KOPT-K1 (cell line): ENCODE results near the gene CELSR1.

Source experiments
- H3K27ac ChIP-seq: fragments of 200-600 bp; sonication (generic); 2 replicates; pipeline ENCODE4 v1.5.1; 2016; ENCODE audit warnings: antibody characterized with exemption, mild to moderate bottlenecking, low read depth, low read length; ENCODE audit not compliant: poor library complexity, severe bottlenecking
- H3K36me3 ChIP-seq: fragments of 200-600 bp; sonication (generic); 2 replicates; pipeline ENCODE4 v1.5.1; 2017; ENCODE audit warnings: antibody characterized with exemption, mild to moderate bottlenecking, low read length, moderate library complexity; ENCODE audit not compliant: insufficient read depth
- H3K9me3 ChIP-seq: fragments of 200-600 bp; sonication (generic); 2 replicates; pipeline ENCODE4 v1.5.1; 2017; ENCODE audit warnings: antibody characterized with exemption, low read length, mild to moderate bottlenecking; ENCODE audit not compliant: insufficient read depth, poor library complexity, severe bottlenecking

The CELSR1 gene

DNA sequence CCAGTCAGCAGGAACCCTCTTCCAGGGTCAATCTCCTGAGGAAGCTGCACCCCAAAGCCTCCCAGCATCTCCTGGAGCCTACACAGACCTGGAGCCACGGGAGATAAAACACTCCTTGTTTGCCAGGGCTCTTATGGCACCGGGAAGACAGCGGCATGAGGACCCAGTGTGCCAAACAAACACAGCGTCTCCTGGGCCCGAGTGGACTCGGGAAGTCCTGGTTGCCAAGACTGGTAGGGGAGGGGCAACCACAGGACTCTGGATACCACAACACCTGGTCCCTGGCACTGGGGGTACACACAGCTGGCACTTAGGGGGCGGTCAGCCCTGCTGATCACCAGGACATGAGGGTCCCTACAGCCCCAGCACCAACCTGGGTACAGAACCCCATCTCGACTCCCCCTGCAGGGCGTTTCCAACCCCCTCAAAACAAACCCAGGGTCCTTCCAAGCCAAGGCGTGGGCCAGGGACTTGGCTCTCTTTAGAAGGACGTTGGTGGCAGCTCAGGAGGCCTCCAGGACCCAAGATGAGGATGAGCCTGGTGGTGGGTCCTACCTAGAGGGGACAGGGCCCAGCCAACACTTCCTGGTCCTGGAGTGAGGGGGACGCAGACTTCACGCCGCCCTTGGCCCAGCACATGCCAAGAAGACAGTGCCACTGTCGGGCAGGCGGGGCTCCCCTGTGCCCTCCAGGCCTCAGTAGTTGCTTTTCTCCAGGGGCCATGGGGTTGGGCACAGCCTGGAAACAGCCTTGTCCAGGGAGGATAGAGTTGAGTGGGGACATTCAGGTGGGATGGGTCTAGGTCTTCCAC lies 85.0 kb downstream of the CELSR1 start:
- H3K36me3 ChIP-seq, result no peaks in the 10 kb centered on the region
- H3K27ac ChIP-seq, result no peak overlapping the region
- H3K9me3 ChIP-seq, result no peaks in the 10 kb centered on the region

DNA sequence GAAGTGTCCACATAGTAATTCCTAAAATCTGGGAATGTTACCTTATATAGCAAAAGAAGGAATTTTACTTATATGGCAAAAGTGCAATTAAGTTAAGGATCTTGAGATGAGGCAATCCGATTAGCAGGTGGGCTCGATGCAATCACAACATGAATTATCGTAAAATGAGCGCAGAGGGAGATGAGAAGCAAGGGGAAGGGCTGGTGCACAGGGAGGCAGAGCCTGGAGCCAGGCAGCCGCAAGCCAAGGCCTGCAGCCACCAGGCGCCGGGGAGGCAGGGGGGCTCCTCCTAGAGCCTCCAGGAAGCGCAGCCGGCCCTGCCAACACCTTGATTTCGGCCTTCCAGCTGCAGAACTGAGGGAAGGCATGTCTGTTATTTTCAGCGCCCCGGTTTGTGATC lies 85.7 kb downstream of the CELSR1 start:
- Histone ChIP-seq H3K9me3 (no peaks in the 10 kb centered on the region), H3K36me3 (no peaks in the 10 kb centered on the region), H3K27ac (no peak overlapping the region)

DNA sequence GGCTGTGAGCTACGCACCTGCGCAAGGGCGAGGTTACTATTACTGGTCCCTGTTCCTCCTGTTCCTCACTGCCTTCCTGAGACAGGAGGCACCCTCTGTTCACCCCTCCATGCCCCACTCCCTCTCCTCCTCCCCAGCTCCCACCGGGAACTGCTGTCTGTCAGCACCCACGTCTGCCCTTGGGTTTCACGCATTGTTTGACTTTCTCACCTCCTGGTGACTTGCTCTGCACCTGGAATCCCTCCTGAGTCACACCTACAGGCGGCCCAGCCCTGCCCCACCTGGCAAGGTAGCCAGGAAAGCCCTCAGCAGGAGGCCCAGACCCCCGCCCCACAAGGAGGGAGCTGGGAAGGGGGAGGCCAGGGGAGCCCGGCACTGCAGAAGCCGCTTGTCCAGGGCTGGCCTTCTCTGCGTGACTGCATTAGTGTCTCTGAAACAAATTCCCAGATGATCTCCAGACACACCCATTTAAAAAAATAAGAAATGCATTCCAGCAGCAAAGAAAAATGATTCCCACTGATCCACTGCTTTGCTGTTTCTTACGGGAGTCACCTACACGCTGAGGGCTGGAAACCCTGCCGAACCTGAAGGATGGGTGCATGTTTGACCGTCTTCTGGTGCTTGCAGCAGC lies 86.4 kb downstream of the CELSR1 start:
- Histone ChIP-seq H3K36me3 (no peaks in the 10 kb centered on the region), H3K27ac (no peak overlapping the region), H3K9me3 (no peaks in the 10 kb centered on the region)

DNA sequence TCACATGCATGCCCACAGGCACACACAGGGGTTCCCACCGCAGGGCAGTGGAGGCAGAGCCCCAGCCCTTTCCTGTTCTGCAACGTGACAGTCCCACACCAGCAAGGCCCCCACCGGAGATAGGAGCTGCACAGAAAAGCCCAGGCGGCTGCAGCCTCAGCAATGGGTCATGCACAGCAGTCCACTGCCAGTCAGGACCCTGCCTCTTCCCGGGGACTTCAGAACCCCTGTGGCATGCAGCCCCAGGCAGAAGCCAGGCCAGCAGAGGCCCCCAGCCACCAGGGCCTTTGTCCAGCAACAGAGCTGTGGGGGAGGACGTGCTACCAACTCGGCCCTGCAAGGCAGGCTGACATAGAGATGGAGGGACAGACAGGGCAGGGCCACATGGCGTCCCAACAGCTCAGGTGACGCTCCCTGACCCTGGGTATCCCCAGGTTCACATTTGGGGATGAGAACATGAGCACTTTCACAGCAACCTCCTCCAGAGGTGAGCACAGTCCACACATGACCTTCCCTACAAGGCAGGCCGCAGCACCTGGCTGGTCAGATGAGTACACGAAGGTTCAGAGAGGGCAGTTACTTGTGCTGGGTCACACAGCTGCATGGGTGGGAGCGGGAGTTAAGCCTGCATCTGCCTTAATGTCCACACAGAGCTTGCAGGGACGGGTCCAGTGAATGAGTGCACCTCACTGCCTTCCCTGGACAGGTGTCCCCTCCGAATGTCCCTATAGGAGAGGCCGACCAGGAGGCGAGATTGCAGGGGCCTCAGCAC lies 87.3 kb downstream of the CELSR1 start:
- Histone ChIP-seq H3K27ac (no peak overlapping the region), H3K36me3 (no peaks in the 10 kb centered on the region), H3K9me3 (no peaks in the 10 kb centered on the region)

DNA sequence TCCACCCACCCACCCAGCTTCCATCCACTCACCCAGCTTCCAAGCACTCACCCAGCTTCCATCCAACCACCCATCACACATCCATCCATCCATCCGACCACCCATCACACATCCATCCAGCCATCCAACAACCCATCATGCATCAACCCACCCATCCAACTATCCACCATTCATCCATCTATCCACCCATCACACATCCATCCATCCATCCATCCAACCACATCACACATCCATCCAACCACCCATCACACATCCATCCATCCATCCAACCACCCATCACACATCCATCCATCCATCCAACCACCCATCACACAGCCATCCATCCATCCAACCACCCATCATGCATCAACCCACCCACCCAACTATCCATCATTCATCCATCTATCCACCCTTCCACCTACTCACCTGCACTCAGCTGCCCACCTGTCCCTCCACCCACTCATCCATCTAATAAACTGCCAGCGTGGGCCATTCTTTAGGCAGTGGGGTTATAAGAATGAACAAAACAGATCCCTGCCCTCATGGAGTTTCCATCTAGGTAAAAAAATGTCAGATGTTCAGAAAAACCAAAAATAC lies 88.2 kb downstream of the CELSR1 start:
- Histone ChIP-seq H3K27ac (no peak overlapping the region), H3K9me3 (no peaks in the 10 kb centered on the region), H3K36me3 (no peaks in the 10 kb centered on the region)

DNA sequence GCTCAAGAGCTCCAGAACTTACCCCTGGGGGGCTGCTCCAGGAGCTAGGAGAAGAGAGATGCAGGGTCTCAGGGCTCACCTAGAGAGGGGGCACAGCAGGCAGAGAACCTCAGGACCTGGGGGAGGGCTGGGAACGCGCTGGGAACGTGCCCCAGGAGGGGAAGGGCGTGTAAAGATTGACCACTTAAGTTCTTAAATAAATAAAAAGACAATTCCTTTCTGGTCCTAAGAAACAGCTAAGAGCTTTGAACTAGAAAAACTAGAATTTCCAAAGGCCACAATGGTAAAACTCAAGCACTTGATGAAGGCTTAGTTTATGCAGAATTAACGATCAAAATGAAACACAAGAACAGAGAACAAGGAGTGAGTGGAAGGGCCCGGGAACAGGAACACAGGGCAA lies 89.1 kb downstream of the CELSR1 start:
- no peaks in the 10 kb centered on the region for H3K9me3 ChIP-seq
- H3K27ac ChIP-seq, result no peak overlapping the region
- no peaks in the 10 kb centered on the region for H3K36me3 ChIP-seq

DNA sequence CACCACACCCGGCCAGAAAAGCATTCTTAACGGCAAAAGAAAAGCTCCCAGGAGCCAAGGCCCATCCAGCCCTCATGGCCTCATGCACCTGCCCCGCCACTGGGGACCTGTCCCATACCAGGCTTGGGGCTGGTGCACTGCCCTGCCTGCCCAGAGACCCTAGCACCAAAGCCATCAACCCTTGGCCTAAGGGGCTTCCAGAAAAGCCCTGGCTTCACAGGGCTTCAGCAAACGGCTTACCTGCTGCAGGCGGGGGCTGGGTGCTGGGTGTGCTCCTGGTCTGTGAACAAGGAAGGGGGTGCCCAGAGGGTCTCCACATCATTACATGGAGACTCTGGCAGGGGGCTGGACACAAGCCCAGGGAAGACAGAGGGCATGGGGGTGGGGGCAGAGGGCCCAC lies 89.5 kb downstream of the CELSR1 start:
- no peaks in the 10 kb centered on the region for H3K9me3 ChIP-seq
- H3K27ac ChIP-seq, result no peak overlapping the region
- H3K36me3 ChIP-seq, result no peaks in the 10 kb centered on the region

DNA sequence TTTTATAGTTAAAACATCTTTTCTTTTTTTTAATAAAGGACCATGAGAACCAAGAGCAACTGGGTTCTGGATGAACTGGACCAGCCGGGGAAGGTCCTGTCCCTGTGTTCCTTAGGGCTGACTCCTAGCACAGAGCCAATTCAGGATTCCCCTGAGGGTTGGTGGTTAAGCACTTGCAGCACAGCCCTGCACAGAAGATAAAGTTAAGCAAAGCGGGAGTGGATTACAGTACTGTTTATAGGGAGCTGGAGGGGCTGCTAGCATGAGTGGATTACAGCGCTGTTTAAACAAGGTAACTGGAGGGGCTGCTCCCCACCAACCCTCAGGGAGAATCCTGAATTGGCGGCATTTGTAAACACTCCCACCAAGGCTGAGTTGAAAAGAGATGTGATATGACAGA lies 90.6 kb downstream of the CELSR1 start:
- Histone ChIP-seq H3K36me3 (no peaks in the 10 kb centered on the region), H3K27ac (no peak overlapping the region), H3K9me3 (no peaks in the 10 kb centered on the region)

DNA sequence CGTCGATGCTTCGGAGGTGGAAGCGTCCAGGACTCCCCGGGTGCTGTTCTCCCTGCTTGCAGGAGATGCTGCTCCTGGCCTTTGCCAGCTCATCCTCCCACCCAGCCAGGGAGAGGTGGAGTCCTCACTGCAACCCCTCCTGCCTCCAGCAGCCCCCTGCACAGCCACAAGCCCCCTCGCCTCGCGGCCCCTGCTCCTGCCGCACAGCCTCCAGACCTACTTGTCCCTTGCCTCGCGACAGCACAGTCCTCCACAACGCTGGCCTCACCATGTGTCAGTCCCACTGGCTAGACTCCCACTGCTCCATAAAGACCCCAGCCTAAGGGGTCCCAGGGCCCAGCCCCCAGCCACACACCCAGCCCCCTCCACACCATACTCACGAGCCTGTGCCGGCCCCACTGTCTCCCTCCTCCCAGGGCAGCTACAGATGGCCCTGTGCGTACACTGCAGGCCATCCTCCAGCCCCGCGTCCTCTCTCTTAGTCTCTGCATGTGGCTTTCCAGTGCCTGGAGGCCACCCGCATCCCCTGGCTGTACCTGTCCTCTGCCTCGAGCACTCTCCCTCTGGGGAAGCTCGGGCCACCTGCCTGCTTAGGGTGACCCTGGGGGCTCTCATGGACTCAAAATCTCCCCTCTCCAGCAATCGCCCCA lies 91.5 kb downstream of the CELSR1 start:
- Histone ChIP-seq H3K27ac (no peak overlapping the region), H3K36me3 (no peaks in the 10 kb centered on the region), H3K9me3 (no peaks in the 10 kb centered on the region)

DNA sequence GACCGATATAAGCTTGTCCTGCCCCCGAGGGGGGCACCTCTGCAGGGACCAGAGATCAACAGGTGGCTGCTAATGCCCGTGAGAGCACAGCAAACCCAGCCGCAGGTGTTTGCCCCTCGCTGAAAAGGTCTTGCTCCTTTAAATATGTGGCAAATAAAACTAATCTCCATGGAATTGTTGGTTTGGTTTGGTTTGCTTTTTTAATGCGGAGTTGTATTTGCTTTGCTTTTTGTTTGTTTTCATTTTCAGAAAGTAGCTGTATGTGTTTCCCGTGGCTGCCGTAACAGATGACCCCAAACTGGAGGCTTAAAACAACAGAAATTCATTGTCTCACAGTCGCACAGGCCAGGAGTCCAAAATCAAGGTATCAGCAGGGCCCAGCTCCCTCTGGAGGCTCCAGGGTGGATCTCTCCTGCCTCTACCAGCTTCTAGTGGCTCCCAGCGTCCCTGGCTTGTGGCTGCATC lies 93.0 kb downstream of the CELSR1 start:
- H3K9me3 ChIP-seq, result no peaks in the 10 kb centered on the region
- H3K36me3 ChIP-seq, result no peaks in the 10 kb centered on the region
- no peak overlapping the region for H3K27ac ChIP-seq

DNA sequence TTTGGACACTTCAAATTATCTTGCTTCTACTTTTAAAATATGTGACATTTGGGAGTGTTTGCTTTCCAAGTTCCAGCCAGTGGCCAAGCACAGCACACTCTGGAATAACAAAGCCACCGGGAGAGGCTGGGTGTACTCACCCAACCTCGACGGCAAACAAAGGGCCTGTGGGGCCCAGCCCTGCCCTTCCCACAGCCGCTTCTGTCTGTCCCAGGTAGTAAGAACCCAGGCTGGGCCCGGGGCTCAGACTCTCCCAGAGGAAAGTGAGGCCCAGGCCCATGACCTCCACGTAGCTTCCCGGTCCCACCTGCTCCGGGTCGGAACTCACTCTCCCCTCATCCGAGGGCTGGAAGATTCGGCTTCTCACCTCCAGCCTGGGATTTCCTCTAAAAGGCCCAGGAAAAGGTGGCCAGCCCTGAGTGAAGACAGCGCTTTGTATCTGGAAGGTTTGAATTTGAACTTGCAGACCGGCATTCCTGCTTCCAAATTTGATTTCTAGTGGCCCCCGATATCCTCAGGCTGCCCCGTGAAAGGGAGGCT lies 93.5 kb downstream of the CELSR1 start:
- no peak overlapping the region for H3K27ac ChIP-seq
- H3K36me3 ChIP-seq, result no peaks in the 10 kb centered on the region
- no peaks in the 10 kb centered on the region for H3K9me3 ChIP-seq

DNA sequence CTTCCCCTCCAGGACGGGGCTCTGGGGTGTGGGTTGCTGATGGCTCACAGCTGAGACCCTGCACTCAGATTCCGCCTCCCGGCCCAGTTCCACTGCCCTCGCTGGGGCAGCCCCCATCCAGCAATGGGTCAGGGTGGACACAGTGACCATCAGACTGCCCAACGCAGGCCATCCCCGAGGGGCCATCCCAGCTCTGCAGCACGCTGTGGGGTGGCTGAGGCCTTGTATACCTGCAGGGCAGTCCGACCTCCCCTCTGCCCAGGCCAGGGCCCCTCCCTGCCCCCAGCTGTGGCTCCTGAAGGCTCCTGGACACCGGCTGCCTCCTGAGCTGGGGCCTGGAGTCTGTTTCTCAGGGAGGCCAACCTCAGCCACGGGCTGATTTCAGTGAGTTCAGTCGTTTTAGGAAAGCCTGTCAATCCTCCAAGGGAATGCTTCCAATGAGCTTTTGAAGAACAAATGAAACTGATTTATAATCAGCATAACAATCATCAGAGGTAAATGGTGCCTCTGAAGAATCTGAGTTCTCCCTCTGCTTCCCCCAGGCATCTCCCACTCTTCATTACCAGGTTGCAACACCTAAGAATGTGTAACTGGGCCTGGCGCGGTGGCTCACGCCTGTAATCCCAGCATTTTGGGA lies 95.1 kb downstream of the CELSR1 start:
- no peaks in the 10 kb centered on the region for H3K36me3 ChIP-seq
- no peak overlapping the region for H3K27ac ChIP-seq
- no peaks in the 10 kb centered on the region for H3K9me3 ChIP-seq

DNA sequence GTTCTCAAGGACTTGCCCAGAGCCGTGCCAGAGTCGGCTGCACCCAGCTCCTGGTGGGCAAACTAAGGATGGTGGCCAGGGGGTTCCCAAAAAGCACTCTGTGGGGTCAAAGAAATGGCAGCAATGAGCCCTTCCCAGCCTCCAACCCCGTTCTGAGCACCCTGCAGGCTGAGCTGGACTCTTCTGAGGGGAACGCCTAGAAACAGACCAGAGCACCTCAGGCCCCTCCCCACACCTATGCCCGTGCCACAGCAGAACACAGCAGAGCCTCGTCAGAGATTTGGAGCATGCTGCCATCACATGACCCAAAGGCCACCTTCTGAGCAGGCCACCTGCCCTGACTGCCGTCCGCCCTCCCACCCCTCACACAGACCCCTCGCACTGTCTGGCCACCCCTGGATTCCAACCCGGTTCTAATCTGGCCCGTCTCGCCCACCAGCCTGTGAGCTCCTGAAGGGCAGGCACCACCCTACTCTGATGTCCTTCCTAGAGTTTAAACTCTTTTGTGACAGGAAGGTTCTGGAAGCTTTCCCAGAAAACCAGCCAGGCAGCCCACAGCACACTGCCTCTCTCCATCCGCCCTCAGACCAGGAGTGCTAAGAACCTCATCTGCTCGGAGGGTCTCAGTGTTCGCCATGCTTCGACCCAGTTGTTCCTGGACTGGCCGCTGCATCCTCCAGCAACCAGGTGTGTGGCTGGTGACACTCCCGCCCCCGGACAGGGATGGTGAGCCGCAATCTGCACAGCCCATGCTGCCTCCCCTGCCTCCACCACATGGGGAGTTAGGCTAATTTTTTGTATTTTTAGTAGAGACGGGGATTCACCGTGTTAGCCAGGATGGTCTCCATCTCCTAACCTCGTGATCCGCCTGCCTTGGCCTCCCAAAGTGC lies 97.6 kb downstream of the CELSR1 start:
- Histone ChIP-seq H3K9me3 (no peaks in the 10 kb centered on the region), H3K27ac (no peak overlapping the region), H3K36me3 (no peaks in the 10 kb centered on the region)
